Measurements from ENCODE around the gene C22orf15.

- TF ChIP-seq CTCF (IDR thresholded peaks at IDR 0.05; ENCODE audit: poor library complexity) (no peak), EZH2phosphoT487 (IDR thresholded peaks at IDR 0.05; ENCODE audit: low read depth, severe bottlenecking, unreplicated experiment) (no peak), EZH2 (IDR thresholded peaks at IDR 0.05; ENCODE audit: borderline replicate concordance) (no peak)
These were observed 40.4 kb downstream of the C22orf15 start for GRCh38 chr22:23803001-23803819.

Measured in hepatocyte (in vitro differentiated cells).